HuH-7 (cell line): ENCODE results near the gene LEMD1.
"Not testable (repeated sequence)": the region's sequence is repeated elsewhere in the genome, so short reads cannot be mapped to it uniquely, and the experiment has no call there.

Source experiments
- DNase-seq: peaks from one replicate; pipeline ENCODE4 v3.0.0; 2011; ENCODE audit warnings: low spot score

LEMD1 gene

GRCh38 chr1:205446828-205447227 lies 25.0 kb upstream of the LEMD1 start:
- DNase-seq = no peak

GRCh38 chr1:205445646-205445935 lies 23.7 kb upstream of the LEMD1 start:
- no peak for DNase-seq

- DNase-seq = no peak
Observed at GRCh38 chr1:205444931-205445645, 23.2 kb upstream of the LEMD1 start.

GRCh38 chr1:205444300-205444930 lies 22.6 kb upstream of the LEMD1 start:
- DNase-seq = no peak

GRCh38 chr1:205443585-205444299 lies 21.9 kb upstream of the LEMD1 start:
- DNase-seq = no peak

GRCh38 chr1:205442051-205442725 lies 20.3 kb upstream of the LEMD1 start:
- DNase-seq = no peak

GRCh38 chr1:205441716-205442050 lies 19.8 kb upstream of the LEMD1 start:
- no peak for DNase-seq

GRCh38 chr1:205441318-205441633 lies 19.4 kb upstream of the LEMD1 start:
- DNase-seq = no peak

GRCh38 chr1:205440476-205441317 lies 18.8 kb upstream of the LEMD1 start:
- peak; percentile 68 for DNase-seq

GRCh38 chr1:205440121-205440475 lies 18.2 kb upstream of the LEMD1 start:
- DNase-seq = no peak

GRCh38 chr1:205438213-205439158 lies 16.6 kb upstream of the LEMD1 start:
- peak; percentile 74 for DNase-seq

GRCh38 chr1:205437570-205437969 lies 15.7 kb upstream of the LEMD1 start:
- DNase-seq = no peak

GRCh38 chr1:205436776-205437410 lies 15.0 kb upstream of the LEMD1 start:
- no peak for DNase-seq

GRCh38 chr1:205435578-205436573 lies 14.0 kb upstream of the LEMD1 start:
- DNase-seq = no peak

GRCh38 chr1:205434738-205435137 lies 12.9 kb upstream of the LEMD1 start:
- no peak for DNase-seq

- not testable (repeated sequence) for DNase-seq
Observed at GRCh38 chr1:205432692-205433091, 10.8 kb upstream of the LEMD1 start.

- no peak for DNase-seq
Observed at GRCh38 chr1:205432116-205432515, 10.3 kb upstream of the LEMD1 start.

- peak; percentile 73 for DNase-seq
Observed at GRCh38 chr1:205430696-205431305, 8.9 kb upstream of the LEMD1 start.
